Gastroesophageal sphincter (tissue), 4 donors: ENCODE results near the gene UBE2J2. TPM values are rescaled to one million over a fixed set of nuclear protein-coding genes. Genes with fewer than 3 reads are reported as not detected.

ENCODE experiments used
- ATAC-seq: fragments of 150-250 bp; one replicate; pipeline ENCODE4 v1.9.1; 2016; ENCODE audit warnings: mild to moderate bottlenecking, moderate library complexity
- H3K27ac ChIP-seq, 4 donors: fragments of 200-600 bp; sonication (generic) in 3 of 4; 1 replicate in 3 of 4; 2 replicates in 1 of 4; pipeline ENCODE4 v1.5.1; 2016 to 2019
- H3K27me3 ChIP-seq: fragments of 200-600 bp; sonication (generic); one replicate; pipeline ENCODE4 v1.5.1; 2019
- H3K36me3 ChIP-seq, 2 donors: fragments of 200-600 bp; sonication (generic); one replicate each; pipeline ENCODE4 v1.5.1; 2019; ENCODE audit warnings: control low read depth in 1 of 2
- H3K4me1 ChIP-seq, 3 donors: fragments of 200-600 bp; sonication (generic); 1 replicate in 2 of 3; 2 replicates in 1 of 3; pipeline ENCODE4 v1.5.1; 2016 to 2019; ENCODE audit warnings: control low read depth in 2 of 3
- H3K4me3 ChIP-seq, 2 donors: fragments of 200-600 bp; sonication (generic); one replicate each; pipeline ENCODE4 v1.5.1; 2019; ENCODE audit warnings: mild to moderate bottlenecking in 1 of 2, moderate library complexity in 1 of 2
- H3K9me3 ChIP-seq, 3 donors: fragments of 200-600 bp; sonication (generic); one replicate each; pipeline ENCODE4 v1.5.1; 2017 to 2019; ENCODE audit warnings: control low read depth in 2 of 3
- EP300 ChIP-seq: sonication (generic); formaldehyde crosslinking; IDR thresholded peaks from one replicate; pipeline ENCODE4 v1.6.1; 2017; ENCODE audit warnings: antibody characterized with exemption, mild to moderate bottlenecking
- POLR2A ChIP-seq, 2 donors: fragments of 450-650 bp; IDR thresholded peaks; one replicate each; pipeline ENCODE4 v1.6.1; 2017; ENCODE audit warnings: antibody characterized with exemption in 2 of 2, mild to moderate bottlenecking in 2 of 2, moderate library complexity in 1 of 2
- POLR2AphosphoS5 ChIP-seq: sonication (generic); formaldehyde crosslinking; IDR thresholded peaks from one replicate; pipeline ENCODE4 v1.6.1; 2017; ENCODE audit warnings: antibody characterized with exemption
- WGBS, 2 donors: methylation state at CpG; one replicate each; pipeline ENCODE4 v1.1.5; 2018; ENCODE audit warnings: low coverage in 1 of 2; 5-methylcytosine and 5-hydroxymethylcytosine counted together
- total RNA-seq, 4 donors: library from RNA; depleted of rRNA; stranded (reverse); fragments of >200 nt; gene quantifications; one replicate each; pipeline ENCODE4 v1.1.0, GENCODE V29; 2016
- TF ChIP-seq, protein P1 (sequence below), 4 experiments: fragments of 200-600 bp in 2 of 4; fragments of 450-650 bp in 2 of 4; sonication (generic) in 1 of 4; IDR thresholded peaks; one replicate each; pipeline ENCODE4 v1.5.1; 2017 to 2019; ENCODE audit warnings: antibody characterized with exemption in 4 of 4, mild to moderate bottlenecking in 2 of 4, moderate library complexity in 2 of 4

The UBE2J2 gene
- total RNA-seq, 4 donors from 2014 or later: 28.1 to 47.0 (median 37.9) TPM

DNA sequence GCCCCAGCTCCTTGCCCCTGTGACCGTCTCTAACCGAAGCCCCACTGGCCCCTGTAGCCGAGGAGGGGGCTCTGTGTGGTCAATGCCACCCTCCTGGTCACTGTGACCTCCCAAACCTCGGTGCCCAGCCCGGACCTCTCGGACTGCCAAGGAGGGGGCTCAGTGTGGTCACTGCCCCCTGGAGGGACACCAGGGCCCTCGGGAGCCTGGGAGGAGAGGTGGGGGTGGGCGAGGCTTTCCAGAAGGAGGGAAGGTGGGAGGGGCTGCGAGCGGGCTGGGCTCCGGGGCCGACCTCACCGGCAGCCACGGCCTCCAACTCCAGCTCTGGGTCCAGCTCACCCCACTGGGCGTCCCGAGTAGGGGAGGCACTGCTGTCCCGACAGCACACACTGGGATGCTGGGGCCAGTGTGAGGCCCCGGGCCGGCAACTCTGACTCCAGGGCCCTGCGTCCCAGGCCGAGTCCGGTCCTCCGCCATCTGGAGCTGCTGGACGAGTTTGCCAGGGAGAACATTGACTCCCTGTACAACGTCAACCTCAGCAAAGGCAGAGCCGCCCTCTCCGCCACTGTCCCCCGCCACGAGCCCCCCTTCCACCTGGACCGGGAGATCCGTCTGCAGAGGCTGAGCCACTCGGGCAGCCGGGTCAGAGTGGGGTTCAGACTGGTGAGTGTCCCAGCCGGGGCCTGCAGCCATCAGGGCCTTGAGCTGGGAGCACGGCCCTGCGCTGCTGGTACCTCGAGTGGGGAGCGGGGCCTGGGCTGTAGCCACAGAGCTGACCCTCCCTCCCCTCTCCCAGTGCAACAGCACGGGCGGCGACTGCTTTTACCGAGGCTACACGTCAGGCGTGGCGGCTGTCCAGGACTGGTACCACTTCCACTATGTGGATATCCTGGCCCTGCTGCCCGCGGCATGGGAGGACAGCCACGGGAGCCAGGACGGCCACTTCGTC is 12.9 kb upstream of the UBE2J2 start:
- WGBS, 2 donors: no CpG with 5 or more reads among the region's 50 CpGs
- H3K27ac ChIP-seq: no peak overlapping the region
- TF ChIP-seq, protein P1, sequence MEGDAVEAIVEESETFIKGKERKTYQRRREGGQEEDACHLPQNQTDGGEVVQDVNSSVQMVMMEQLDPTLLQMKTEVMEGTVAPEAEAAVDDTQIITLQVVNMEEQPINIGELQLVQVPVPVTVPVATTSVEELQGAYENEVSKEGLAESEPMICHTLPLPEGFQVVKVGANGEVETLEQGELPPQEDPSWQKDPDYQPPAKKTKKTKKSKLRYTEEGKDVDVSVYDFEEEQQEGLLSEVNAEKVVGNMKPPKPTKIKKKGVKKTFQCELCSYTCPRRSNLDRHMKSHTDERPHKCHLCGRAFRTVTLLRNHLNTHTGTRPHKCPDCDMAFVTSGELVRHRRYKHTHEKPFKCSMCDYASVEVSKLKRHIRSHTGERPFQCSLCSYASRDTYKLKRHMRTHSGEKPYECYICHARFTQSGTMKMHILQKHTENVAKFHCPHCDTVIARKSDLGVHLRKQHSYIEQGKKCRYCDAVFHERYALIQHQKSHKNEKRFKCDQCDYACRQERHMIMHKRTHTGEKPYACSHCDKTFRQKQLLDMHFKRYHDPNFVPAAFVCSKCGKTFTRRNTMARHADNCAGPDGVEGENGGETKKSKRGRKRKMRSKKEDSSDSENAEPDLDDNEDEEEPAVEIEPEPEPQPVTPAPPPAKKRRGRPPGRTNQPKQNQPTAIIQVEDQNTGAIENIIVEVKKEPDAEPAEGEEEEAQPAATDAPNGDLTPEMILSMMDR (IDR thresholded peaks at IDR 0.05): no peak
- TF ChIP-seq POLR2AphosphoS5 (no peak), POLR2A (IDR thresholded peaks at IDR 0.05) (no peak), EP300 (no peak)
- no peaks in the 10 kb centered on the region for H3K36me3 ChIP-seq
- peaks cover 0 to 8% (median 0%) of the 10 kb centered on the region in 3 donors for H3K4me1 ChIP-seq
- H3K9me3 ChIP-seq: no peaks in the 10 kb centered on the region
- H3K27me3 ChIP-seq: peaks cover 48% of the 10 kb centered on the region
- no peak overlapping the region for H3K4me3 ChIP-seq
- ATAC-seq: no peak

DNA sequence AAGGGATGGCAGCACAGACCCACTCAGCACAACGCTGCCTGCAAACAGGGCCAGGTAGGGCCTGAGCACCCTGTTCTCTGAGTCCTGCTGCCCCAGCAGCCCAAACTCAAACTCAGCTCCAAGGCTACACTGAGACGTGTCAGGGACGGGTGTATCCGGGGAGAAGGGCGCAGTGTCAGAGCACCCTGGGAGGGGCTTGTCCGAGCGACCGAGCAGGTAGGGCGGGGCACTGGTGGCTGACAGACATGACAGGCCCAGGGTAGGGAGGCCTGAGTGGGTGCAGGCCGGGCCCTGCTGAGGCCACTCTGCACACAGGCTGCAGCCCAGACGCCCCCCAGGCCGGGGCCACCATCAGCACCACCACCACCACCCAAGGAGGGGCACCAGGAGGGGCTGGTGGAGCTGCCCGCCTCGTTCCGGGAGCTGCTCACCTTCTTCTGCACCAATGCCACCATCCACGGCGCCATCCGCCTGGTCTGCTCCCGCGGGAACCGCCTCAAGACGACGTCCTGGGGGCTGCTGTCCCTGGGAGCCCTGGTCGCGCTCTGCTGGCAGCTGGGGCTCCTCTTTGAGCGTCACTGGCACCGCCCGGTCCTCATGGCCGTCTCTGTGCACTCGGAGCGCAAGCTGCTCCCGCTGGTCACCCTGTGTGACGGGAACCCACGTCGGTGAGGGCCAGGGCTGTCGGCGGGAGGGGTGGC is 12.1 kb upstream of the UBE2J2 start:
- peaks cover 0 to under 1% (median 0%) of the 10 kb centered on the region in 3 donors for H3K4me1 ChIP-seq
- no peak for TF ChIP-seq POLR2A (IDR thresholded peaks at IDR 0.05)
- TF ChIP-seq, protein P1 (IDR thresholded peaks at IDR 0.05): no peak
- TF ChIP-seq POLR2AphosphoS5: no peak
- TF ChIP-seq EP300: no peak

DNA sequence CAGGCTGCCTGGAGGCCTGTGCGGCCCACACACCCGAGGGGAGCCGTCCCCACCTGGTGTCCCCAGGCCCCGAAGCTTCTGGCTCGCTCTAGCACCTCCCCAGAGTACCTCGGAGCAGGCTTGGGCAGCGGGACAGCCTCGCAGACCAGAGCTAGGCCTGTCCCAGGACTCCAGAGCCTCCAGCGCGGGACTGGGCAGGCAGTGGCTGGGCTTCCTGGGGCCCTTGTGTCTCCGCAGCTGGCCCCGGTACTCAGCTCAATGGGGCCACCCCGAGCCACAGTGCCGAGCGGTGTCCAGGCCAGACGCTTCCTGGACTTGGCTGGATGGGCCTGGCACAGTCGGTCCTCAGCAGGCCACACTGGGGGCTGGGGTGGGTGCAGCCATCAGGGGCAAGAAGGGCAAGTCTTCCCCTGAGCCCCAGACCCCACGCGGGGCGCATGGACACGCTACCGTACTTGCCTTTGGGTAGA is 11.5 kb upstream of the UBE2J2 start:
- Histone ChIP-seq H3K4me1 (no peaks in the 10 kb centered on the region), H3K4me3 (no peak overlapping the region), H3K27ac (no peak overlapping the region), H3K9me3 (no peaks in the 10 kb centered on the region), H3K27me3 (peaks cover 48% of the 10 kb centered on the region), H3K36me3 (no peaks in the 10 kb centered on the region)
- ATAC-seq: no peak
- TF ChIP-seq, protein P1 (IDR thresholded peaks at IDR 0.05): no peak
- no peak for TF ChIP-seq EP300
- no peak for TF ChIP-seq POLR2AphosphoS5
- no peak for TF ChIP-seq POLR2A (IDR thresholded peaks at IDR 0.05)
- WGBS, 2 donors: no CpG with 5 or more reads among the region's 22 CpGs

More for the DNA sequence above, 12.1 kb upstream of the UBE2J2 start:
- Histone ChIP-seq H3K27ac (no peak overlapping the region), H3K4me3 (no peak overlapping the region), H3K27me3 (peaks cover 48% of the 10 kb centered on the region), H3K9me3 (no peaks in the 10 kb centered on the region), H3K36me3 (no peaks in the 10 kb centered on the region)
- no peak for ATAC-seq
- no CpG with 5 or more reads among the region's 37 CpGs for WGBS, 2 donors

DNA sequence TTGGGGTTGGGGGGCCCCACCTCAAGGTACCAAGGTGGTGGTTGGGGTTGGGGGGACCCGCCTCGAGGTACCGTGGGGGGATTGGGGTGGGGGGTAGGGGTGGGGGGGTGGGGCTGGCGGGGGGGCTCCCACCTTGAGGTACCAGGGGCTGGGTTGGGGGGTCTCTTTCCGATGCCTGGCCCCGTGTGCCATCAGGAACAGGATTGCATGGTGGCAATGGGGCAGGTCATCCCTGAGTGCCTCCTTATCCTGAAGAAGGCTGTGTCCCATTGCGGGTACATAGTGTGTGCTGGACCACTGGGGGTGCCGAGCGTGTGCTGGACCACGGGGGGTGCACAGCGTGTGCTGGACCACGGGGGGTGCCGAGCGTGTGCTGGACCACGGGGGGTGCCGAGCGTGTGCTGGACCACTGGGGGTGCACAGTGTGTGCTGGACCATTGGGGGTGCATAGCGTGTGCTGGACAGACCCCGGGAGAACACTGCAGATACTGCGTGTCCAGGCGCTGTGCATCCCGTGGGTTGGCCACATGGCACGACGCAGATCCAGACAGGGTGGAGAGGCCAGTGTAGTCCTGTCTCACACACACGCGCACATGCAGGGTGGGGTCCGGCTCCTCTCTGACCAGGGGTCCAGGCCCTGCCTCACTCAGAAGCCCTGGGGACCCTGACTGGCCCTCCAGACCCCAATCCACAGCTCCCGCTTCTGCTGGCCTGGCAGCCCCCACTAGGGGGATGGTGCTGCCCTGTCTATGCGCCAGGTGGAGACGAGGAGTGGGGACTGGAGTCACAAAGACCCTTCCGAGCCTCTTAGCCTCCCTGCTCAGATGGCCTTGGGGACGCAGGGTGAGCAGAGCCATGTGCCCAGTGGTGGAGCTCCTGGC is 10.8 kb upstream of the UBE2J2 start:
- H3K36me3 ChIP-seq: no peaks in the 10 kb centered on the region
- no peak overlapping the region for H3K4me3 ChIP-seq
- H3K4me1 ChIP-seq: no peaks in the 10 kb centered on the region
- TF ChIP-seq, protein P1 (IDR thresholded peaks at IDR 0.05): no peak
- TF ChIP-seq EP300: no peak
- H3K27me3 ChIP-seq: peaks cover 48% of the 10 kb centered on the region
- no peak for ATAC-seq
- no peaks in the 10 kb centered on the region for H3K9me3 ChIP-seq
- no peak overlapping the region for H3K27ac ChIP-seq
- WGBS, 2 donors: 73 to 80% methylated on average over 1 to 8 of the region's 32 CpGs
